K562 (cell line): ENCODE measurements around the gene C1QTNF6. TPM values are rescaled to one million over a fixed set of nuclear protein-coding genes. Genes with fewer than 3 reads are reported as not detected.

Experiments used
- ATAC-seq: fragments of 200-7000 bp; cut with Tn5 transposase; 3 replicates; pipeline ENCODE4 v1.9.1; 2020; ENCODE audit warnings: moderate library complexity
- BruUV-seq: library from RNA; stranded (reverse); fragments of 400-500 nt; replicated peaks from 2 replicates; lab custom pipeline; 2021; lab: Mats Ljungman, UMichigan
- CTCF ChIA-PET: fragments of 300-600 bp; formaldehyde crosslinking; extraction: SDS; loops from one replicate; lab custom pipeline; 2021; ENCODE audit warnings: low intra/inter-chr PET ratio; lab: Yijun Ruan, JAX
- POLR2A ChIA-PET: fragments of 300-600, 350-650 bp; sonication (Branson Sonifier 250); formaldehyde crosslinking; extraction: SDS; loops from one replicate; lab custom pipeline; 2021; ENCODE audit warnings: antibody characterized with exemption, inconsistent platforms; lab: Yijun Ruan, JAX
- DNase-seq, 4 experiments: peaks; one replicate each; pipeline versions ENCODE4 v3.0.0 to v3.0.0-alpha.2; 2011 to 2018; ENCODE audit warnings: low spot score in 3 of 4, mixed read lengths in 3 of 4; ENCODE audit errors: extremely low read depth in 1 of 4
- FAIRE-seq: peaks from 2 replicates; lab custom pipeline; 2011; peaks lifted over from hg19 to GRCh38; lab: Jason Lieb, UNC
- H2AFZ ChIP-seq: 2 replicates; pipeline ENCODE4 v1.6.0; 2011; ENCODE audit warnings: low read depth, low read length, control low read depth, inconsistent platforms
- H3K27ac ChIP-seq: fragments of 200-600 bp; 3 replicates; pipeline ENCODE4 v1.8.0; 2011; ENCODE audit warnings: low read depth, mild to moderate bottlenecking, control low read depth, inconsistent platforms, low read length, moderate library complexity, mixed read lengths; ENCODE audit errors: extremely low read depth
- H3K27me3 ChIP-seq, 2 experiments: fragments of 300-600 bp in 1 of 2; 2 replicates in 1 of 2; 3 replicates in 1 of 2; pipeline versions ENCODE4 v1.6.0 to v1.8.0; 2011; ENCODE audit warnings: inconsistent platforms in 2 of 2, low read length in 2 of 2, mild to moderate bottlenecking in 1 of 2, mixed read lengths in 1 of 2, moderate library complexity in 1 of 2; ENCODE audit not compliant: control insufficient read depth in 2 of 2, insufficient read depth in 2 of 2
- H3K36me3 ChIP-seq: fragments of 300-600 bp; 3 replicates; pipeline ENCODE4 v1.8.0; 2011; ENCODE audit warnings: mild to moderate bottlenecking, low read length, inconsistent platforms; ENCODE audit not compliant: control insufficient read depth, insufficient read depth
- H3K4me1 ChIP-seq, 2 experiments: fragments of 200-600 bp in 1 of 2; replicated peaks in 1 of 2; 2 replicates in 1 of 2; 3 replicates in 1 of 2; pipeline versions ENCODE4 v1.5.1 to v1.8.0; 2011; ENCODE audit warnings: inconsistent platforms in 2 of 2, low read length in 2 of 2, mild to moderate bottlenecking in 1 of 2, mixed read lengths in 1 of 2, moderate library complexity in 1 of 2; ENCODE audit not compliant: control insufficient read depth in 2 of 2, insufficient read depth in 2 of 2
- H3K4me2 ChIP-seq: 2 replicates; pipeline ENCODE4 v1.6.1; 2011; ENCODE audit warnings: low read length, control low read depth, inconsistent platforms, mixed read lengths; ENCODE audit not compliant: insufficient read depth
- H3K4me3 ChIP-seq: fragments of 200-600 bp; sonication (generic), shearing (Covaris generic); 2 replicates; pipeline ENCODE4 v1.5.1; 2016; ENCODE audit warnings: control low read depth, inconsistent platforms
- H3K79me2 ChIP-seq: fragments of 200-600 bp; 3 replicates; pipeline ENCODE4 v1.8.0; 2011; ENCODE audit warnings: low read length, inconsistent platforms; ENCODE audit not compliant: control insufficient read depth, insufficient read depth
- H3K9ac ChIP-seq, 2 experiments: 2 replicates each; pipeline versions ENCODE4 v1.6.0 to v1.6.1; 2011; ENCODE audit warnings: low read depth in 2 of 2, low read length in 2 of 2, control low read depth in 1 of 2, inconsistent platforms in 1 of 2, mild to moderate bottlenecking in 1 of 2, mixed read lengths in 1 of 2; ENCODE audit not compliant: insufficient read depth in 1 of 2
- H3K9me1 ChIP-seq: one replicate; pipeline ENCODE4 v1.6.0; 2011; ENCODE audit warnings: inconsistent platforms, mild to moderate bottlenecking, low read length, moderate library complexity; ENCODE audit not compliant: control insufficient read depth, insufficient read depth
- H3K9me3 ChIP-seq: replicated peaks from 2 replicates; pipeline ENCODE4 v1.5.1; 2011; ENCODE audit warnings: low read depth, low read length, inconsistent platforms; ENCODE audit not compliant: control insufficient read depth, insufficient read depth
- H4K20me1 ChIP-seq: replicated peaks from 2 replicates; pipeline ENCODE4 v1.6.1; 2011; ENCODE audit warnings: low read length, inconsistent platforms, mixed read lengths; ENCODE audit not compliant: control insufficient read depth, insufficient read depth
- POLR2G ChIP-seq: fragments of 200-400 bp; formaldehyde crosslinking; IDR thresholded peaks from 2 replicates; pipeline ENCODE4 v1.6.1; 2017; ENCODE audit warnings: low read depth, mild to moderate bottlenecking, antibody characterized with exemption, low read length, moderate library complexity
- RBM25 ChIP-seq: fragments of 200-400 bp; formaldehyde crosslinking; IDR thresholded peaks from 2 replicates; pipeline ENCODE4 v1.6.1; 2018; ENCODE audit warnings: low read length, low read depth, moderate library complexity; ENCODE audit not compliant: severe bottlenecking
- ZBTB8A ChIP-seq: fragments of 450-650 bp; IDR thresholded peaks from 2 replicates; pipeline ENCODE4 v1.6.1; 2018; ENCODE audit warnings: mild to moderate bottlenecking, moderate library complexity; ENCODE audit not compliant: partially characterized antibody
- ZFP36 ChIP-seq: fragments of 150-350 bp; IDR thresholded peaks from 2 replicates; pipeline ENCODE4 v1.6.1; 2018; ENCODE audit warnings: low read length, low read depth; ENCODE audit not compliant: partially characterized antibody
- ZNF224 ChIP-seq: sonication (generic); formaldehyde crosslinking; IDR thresholded peaks from 2 replicates; pipeline ENCODE4 v1.8.0; 2022; ENCODE audit warnings: mild to moderate bottlenecking, missing genetic modification reagents
- WGBS: fragments of 100-300 bp; shearing (Covaris generic); methylation state at CpG from one replicate; pipeline ENCODE4 v1.1.6; 2016; ENCODE audit warnings: low coverage, mixed read lengths; ENCODE audit not compliant: insufficient coverage; ENCODE audit errors: missing lambda C conversion rate; 5-methylcytosine and 5-hydroxymethylcytosine counted together
- in situ Hi-C: fragments of 300-500 bp; cut with MboI; formaldehyde crosslinking; loops from 4 replicates; pipeline ENCODE4 v1.15.0; 2018; ENCODE audit warnings: inconsistent platforms, mixed read lengths
- intact Hi-C: fragments of 100-400 bp; cut with micrococcal nuclease; formaldehyde crosslinking; loops from 2 replicates; pipeline ENCODE4 v1.14.2; 2022
- polyA plus RNA-seq, 8 experiments: library from polyadenylated mRNA; depleted of rRNA in 4 of 8; stranded (reverse) in 5 of 8; unstranded in 3 of 8; fragments of >200 nt; fragmentation: Nextera tagmentation in 2 of 8; fragmentation: Illumina TruSeq in 1 of 8; extraction: Ambion mirVana in 2 of 8; extraction: Trizol in 1 of 8; gene quantifications; 2 replicates each; pipeline versions ENCODE4 v1.2.1 to v1.2.3, GENCODE V29; 2011 to 2014; ENCODE audit warnings: inconsistent platforms in 1 of 8, missing spikeins in 1 of 8
- total RNA-seq, 7 experiments: library from RNA; depleted of rRNA in 6 of 7; stranded (reverse); fragments of >200 nt in 6 of 7; fragmentation: Illumina TruSeq in 2 of 7; extraction: Trizol in 2 of 7; gene quantifications; 2 replicates each; pipeline versions ENCODE4 v1.2.1 to v1.2.3, GENCODE V29; 2011 to 2021; ENCODE audit warnings: low replicate concordance in 1 of 7
- TF ChIP-seq, protein P1 (sequence below): fragments of 450-650 bp; IDR thresholded peaks from 2 replicates; pipeline ENCODE4 v1.6.1; 2017; ENCODE audit warnings: antibody characterized with exemption, mild to moderate bottlenecking
- TF ChIP-seq, protein P2 (sequence below): IDR thresholded peaks from 2 replicates; pipeline ENCODE4 v1.6.1; 2011; ENCODE audit warnings: borderline replicate concordance, low read depth, mild to moderate bottlenecking, moderate library complexity, low read length; ENCODE audit not compliant: insufficient read depth, poor library complexity, severe bottlenecking
- TF ChIP-seq, protein P3 (sequence below): fragments of 250-450 bp; sonication (Bioruptor Pico); IDR thresholded peaks from 2 replicates; pipeline ENCODE4 v1.8.0; 2021; ENCODE audit warnings: moderate library complexity, mild to moderate bottlenecking, inconsistent platforms
- TF ChIP-seq, protein P4 (sequence below), 3 experiments: fragments of 200-800 bp in 1 of 3; sonication (Bioruptor generic) in 1 of 3; sonication (generic) in 1 of 3; formaldehyde crosslinking in 1 of 3; IDR thresholded peaks; 2 replicates each; pipeline versions ENCODE4 v1.6.1 to v1.8.0; 2016 to 2022; ENCODE audit warnings: mild to moderate bottlenecking in 2 of 3, missing compliant biosample characterization in 2 of 3, missing genetic modification characterization in 2 of 3, missing genetic modification reagents in 1 of 3
- TF ChIP-seq, protein P5 (sequence below): sonication (generic); formaldehyde crosslinking; IDR thresholded peaks from 2 replicates; pipeline ENCODE4 v1.9.0; 2022; ENCODE audit warnings: mild to moderate bottlenecking, missing genetic modification reagents

C1QTNF6 gene
- total and polyA plus RNA-seq, 9 of the 15 experiments (the other 6 are each of a cell fraction or from before 2014, with no cell fraction given) = 0.18 to 0.92 (median 0.55) TPM

DNA sequence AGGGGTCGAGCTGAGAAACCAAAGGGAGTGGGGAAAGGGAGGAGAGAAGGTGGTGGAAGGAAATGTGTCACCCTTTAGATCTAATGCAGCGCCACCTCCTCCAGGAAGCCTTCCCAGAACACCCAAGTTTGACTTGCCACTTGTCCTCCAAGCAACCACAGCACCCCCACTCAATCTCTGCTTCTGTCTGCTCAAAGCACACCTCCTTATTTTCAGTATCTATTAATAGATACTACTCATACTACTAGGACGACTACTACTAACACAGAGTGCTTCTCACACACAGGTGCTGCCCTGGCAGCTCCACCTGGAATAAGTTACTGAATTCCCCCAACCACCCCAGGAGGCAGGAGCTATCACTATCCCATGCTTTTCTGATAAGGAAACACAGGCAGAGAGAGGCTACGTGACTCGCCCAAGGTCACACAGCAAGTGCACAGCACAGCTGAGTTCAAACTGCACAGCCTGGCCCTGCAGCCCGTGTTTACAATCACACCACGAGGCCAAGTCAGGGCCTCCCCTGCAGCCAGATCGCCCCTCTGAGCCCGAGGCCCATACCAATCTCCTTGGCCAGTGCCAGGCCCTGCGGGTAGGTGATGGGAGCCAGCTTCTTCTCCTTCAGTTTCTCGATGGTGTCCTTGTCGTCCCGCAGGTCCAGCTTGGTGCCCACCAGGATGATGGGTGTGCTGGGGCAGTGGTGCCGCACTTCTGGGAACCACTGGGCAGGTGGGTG lies 42.8 kb upstream of the C1QTNF6 start:
- FAIRE-seq = no peak
- BruUV-seq = no TSS peak
- Histone ChIP-seq H3K4me2 (0 out of 2 replicates have a peak overlapping the region, but pooled peaks have one; percentile 14), H3K79me2 (peaks cover 18% of the 10 kb centered on the region), H3K4me1 (peaks cover 19 to 48% of the 10 kb centered on the region in 2 experiments), H3K9me1 (no peaks in the 10 kb centered on the region), H4K20me1 (peaks cover 3% of the 10 kb centered on the region; the same call in 1 of the 2 replicates), H3K9ac (0 out of 4 replicates have a peak overlapping the region, but pooled peaks of 1 of the 2 experiments have one; percentile 35), H2AFZ (no peak overlapping the region), H3K36me3 (peaks cover 73% of the 10 kb centered on the region; the same call in 2 of the 3 replicates), H3K9me3 (no peaks in the 10 kb centered on the region), H3K27ac (peak overlapping the region; percentile 65), H3K4me3 (no peak overlapping the region), H3K27me3 (no peaks in the 10 kb centered on the region)
- intact Hi-C loops (no loop called here), in situ Hi-C loops (no loop called here)
- peak; percentile 20; the same call in 1 of the 3 replicates for ATAC-seq
- CTCF ChIA-PET = interaction anchor here (0.7 kb wide), 1 partner anchor 50 kb away, joined by 3 read pairs; no protein-coding TSS in a partner anchor
- POLR2A ChIA-PET = interaction anchor here (1.2 to 1.3 kb wide), 2 partner anchors 12 to 14 kb away, joined by 4 read pairs; no protein-coding TSS in a partner anchor
- WGBS = 58% methylated on average over 13 of the region's 14 CpGs
- DNase-seq = no peak
- TF ChIP-seq ZBTB8A (no peak), POLR2G (peak; percentile 57), RBM25 (peak; percentile 96), ZFP36 (peak; percentile 98), ZNF224 (CRISPR knock-in tag) (no peak)
- TF ChIP-seq, protein P1, sequence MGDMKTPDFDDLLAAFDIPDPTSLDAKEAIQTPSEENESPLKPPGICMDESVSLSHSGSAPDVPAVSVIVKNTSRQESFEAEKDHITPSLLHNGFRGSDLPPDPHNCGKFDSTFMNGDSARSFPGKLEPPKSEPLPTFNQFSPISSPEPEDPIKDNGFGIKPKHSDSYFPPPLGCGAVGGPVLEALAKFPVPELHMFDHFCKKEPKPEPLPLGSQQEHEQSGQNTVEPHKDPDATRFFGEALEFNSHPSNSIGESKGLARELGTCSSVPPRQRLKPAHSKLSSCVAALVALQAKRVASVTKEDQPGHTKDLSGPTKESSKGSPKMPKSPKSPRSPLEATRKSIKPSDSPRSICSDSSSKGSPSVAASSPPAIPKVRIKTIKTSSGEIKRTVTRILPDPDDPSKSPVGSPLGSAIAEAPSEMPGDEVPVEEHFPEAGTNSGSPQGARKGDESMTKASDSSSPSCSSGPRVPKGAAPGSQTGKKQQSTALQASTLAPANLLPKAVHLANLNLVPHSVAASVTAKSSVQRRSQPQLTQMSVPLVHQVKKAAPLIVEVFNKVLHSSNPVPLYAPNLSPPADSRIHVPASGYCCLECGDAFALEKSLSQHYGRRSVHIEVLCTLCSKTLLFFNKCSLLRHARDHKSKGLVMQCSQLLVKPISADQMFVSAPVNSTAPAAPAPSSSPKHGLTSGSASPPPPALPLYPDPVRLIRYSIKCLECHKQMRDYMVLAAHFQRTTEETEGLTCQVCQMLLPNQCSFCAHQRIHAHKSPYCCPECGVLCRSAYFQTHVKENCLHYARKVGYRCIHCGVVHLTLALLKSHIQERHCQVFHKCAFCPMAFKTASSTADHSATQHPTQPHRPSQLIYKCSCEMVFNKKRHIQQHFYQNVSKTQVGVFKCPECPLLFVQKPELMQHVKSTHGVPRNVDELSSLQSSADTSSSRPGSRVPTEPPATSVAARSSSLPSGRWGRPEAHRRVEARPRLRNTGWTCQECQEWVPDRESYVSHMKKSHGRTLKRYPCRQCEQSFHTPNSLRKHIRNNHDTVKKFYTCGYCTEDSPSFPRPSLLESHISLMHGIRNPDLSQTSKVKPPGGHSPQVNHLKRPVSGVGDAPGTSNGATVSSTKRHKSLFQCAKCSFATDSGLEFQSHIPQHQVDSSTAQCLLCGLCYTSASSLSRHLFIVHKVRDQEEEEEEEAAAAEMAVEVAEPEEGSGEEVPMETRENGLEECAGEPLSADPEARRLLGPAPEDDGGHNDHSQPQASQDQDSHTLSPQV = no peak
- TF ChIP-seq, protein P2, sequence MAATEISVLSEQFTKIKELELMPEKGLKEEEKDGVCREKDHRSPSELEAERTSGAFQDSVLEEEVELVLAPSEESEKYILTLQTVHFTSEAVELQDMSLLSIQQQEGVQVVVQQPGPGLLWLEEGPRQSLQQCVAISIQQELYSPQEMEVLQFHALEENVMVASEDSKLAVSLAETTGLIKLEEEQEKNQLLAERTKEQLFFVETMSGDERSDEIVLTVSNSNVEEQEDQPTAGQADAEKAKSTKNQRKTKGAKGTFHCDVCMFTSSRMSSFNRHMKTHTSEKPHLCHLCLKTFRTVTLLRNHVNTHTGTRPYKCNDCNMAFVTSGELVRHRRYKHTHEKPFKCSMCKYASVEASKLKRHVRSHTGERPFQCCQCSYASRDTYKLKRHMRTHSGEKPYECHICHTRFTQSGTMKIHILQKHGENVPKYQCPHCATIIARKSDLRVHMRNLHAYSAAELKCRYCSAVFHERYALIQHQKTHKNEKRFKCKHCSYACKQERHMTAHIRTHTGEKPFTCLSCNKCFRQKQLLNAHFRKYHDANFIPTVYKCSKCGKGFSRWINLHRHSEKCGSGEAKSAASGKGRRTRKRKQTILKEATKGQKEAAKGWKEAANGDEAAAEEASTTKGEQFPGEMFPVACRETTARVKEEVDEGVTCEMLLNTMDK = no peak
- TF ChIP-seq, protein P3, sequence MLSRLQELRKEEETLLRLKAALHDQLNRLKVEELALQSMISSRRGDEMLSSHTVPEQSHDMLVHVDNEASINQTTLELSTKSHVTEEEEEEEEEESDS = no peak
- TF ChIP-seq, protein P4, sequence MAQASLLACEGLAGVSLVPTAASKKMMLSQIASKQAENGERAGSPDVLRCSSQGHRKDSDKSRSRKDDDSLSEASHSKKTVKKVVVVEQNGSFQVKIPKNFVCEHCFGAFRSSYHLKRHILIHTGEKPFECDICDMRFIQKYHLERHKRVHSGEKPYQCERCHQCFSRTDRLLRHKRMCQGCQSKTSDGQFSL (CRISPR knock-in tag; IDR thresholded peaks at IDR 0.05) = 0 out of 2 replicates have a peak, but pooled peaks have one; percentile 35
- TF ChIP-seq, protein P4 (tag; IDR thresholded peaks at IDR 0.05) = 0 out of 4 replicates have a peak, but pooled peaks of 1 of the 2 experiments have one; percentile 24
- TF ChIP-seq, protein P5, sequence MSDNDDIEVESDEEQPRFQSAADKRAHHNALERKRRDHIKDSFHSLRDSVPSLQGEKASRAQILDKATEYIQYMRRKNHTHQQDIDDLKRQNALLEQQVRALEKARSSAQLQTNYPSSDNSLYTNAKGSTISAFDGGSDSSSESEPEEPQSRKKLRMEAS (CRISPR knock-in tag) = peak; percentile 37
